Neuronal stem cell (in vitro differentiated cells): ENCODE measurements around the gene GSTO2.

Experiments
- DNase-seq: peaks from one replicate; pipeline ENCODE4 v3.0.0-alpha.2; 2013; ENCODE audit warnings: low spot score
- H2AFZ ChIP-seq: one replicate; pipeline ENCODE4 v1.6.1; 2013; ENCODE audit warnings: mild to moderate bottlenecking, low read length, inconsistent platforms
- H2AK5ac ChIP-seq: 2 replicates; pipeline ENCODE4 v1.6.1; 2013; ENCODE audit warnings: low read depth, mild to moderate bottlenecking, inconsistent platforms, low read length, moderate library complexity, mixed read lengths
- H2BK120ac ChIP-seq: 2 replicates; pipeline ENCODE4 v1.6.1; 2013; ENCODE audit warnings: low read depth, mild to moderate bottlenecking, inconsistent platforms, low read length, moderate library complexity, mixed read lengths
- H2BK12ac ChIP-seq: one replicate; pipeline ENCODE4 v1.6.1; 2013; ENCODE audit warnings: low read length, inconsistent platforms
- H2BK15ac ChIP-seq: 2 replicates; pipeline ENCODE4 v1.6.1; 2013; ENCODE audit warnings: mild to moderate bottlenecking, low read length, inconsistent platforms, mixed read lengths
- H2BK5ac ChIP-seq: one replicate; pipeline ENCODE4 v1.6.1; 2013; ENCODE audit warnings: inconsistent platforms, mild to moderate bottlenecking, low read length, moderate library complexity
- H3K14ac ChIP-seq: one replicate; pipeline ENCODE4 v1.6.1; 2013; ENCODE audit warnings: low read length, inconsistent platforms
- H3K18ac ChIP-seq: 2 replicates; pipeline ENCODE4 v1.6.1; 2013; ENCODE audit warnings: low read length, inconsistent platforms
- H3K23ac ChIP-seq: 2 replicates; pipeline ENCODE4 v1.6.1; 2013; ENCODE audit warnings: low read depth, mild to moderate bottlenecking, mixed read lengths, low read length, inconsistent platforms; ENCODE audit not compliant: poor library complexity
- H3K27ac ChIP-seq: replicated peaks from 3 replicates; pipeline ENCODE4 v1.5.1; 2013; ENCODE audit warnings: low read length, inconsistent platforms
- H3K27me3 ChIP-seq, 3 experiments: 2 replicates each; pipeline ENCODE4 v1.6.1; 2013; ENCODE audit warnings: low read length in 3 of 3, mild to moderate bottlenecking in 2 of 3, inconsistent platforms in 1 of 3, low read depth in 1 of 3, mixed read lengths in 1 of 3, moderate library complexity in 1 of 3; ENCODE audit not compliant: control insufficient read depth in 3 of 3, insufficient read depth in 3 of 3
- H3K36me3 ChIP-seq, 2 donors: replicated peaks in 1 of 2; 2 replicates each; pipeline ENCODE4 v1.6.1; 2013; ENCODE audit warnings: low read length in 2 of 2; ENCODE audit not compliant: control insufficient read depth in 2 of 2, insufficient read depth in 2 of 2
- H3K4ac ChIP-seq: 2 replicates; pipeline ENCODE4 v1.6.1; 2013; ENCODE audit warnings: inconsistent platforms, mild to moderate bottlenecking, low read length, moderate library complexity
- H3K4me1 ChIP-seq, 2 donors: 1 replicate in 1 of 2; 2 replicates in 1 of 2; pipeline ENCODE4 v1.6.1; 2013; ENCODE audit warnings: low read length in 2 of 2, low read depth in 1 of 2; ENCODE audit not compliant: control insufficient read depth in 2 of 2, insufficient read depth in 1 of 2
- H3K4me2 ChIP-seq: one replicate; pipeline ENCODE4 v1.6.1; 2013; ENCODE audit warnings: mild to moderate bottlenecking, low read length, inconsistent platforms; ENCODE audit not compliant: insufficient read depth, poor library complexity, severe bottlenecking
- H3K4me3 ChIP-seq, 2 donors: 2 replicates each; pipeline ENCODE4 v1.5.1; 2013; ENCODE audit warnings: low read length in 2 of 2, mild to moderate bottlenecking in 2 of 2, inconsistent platforms in 1 of 2, moderate library complexity in 1 of 2
- H3K79me1 ChIP-seq: one replicate; pipeline ENCODE4 v1.6.1; 2013; ENCODE audit warnings: low read depth, mild to moderate bottlenecking, inconsistent platforms, low read length, moderate library complexity
- H3K9ac ChIP-seq: one replicate; pipeline ENCODE4 v1.6.1; 2013; ENCODE audit warnings: mild to moderate bottlenecking, low read depth, low read length, inconsistent platforms; ENCODE audit not compliant: poor library complexity
- H3K9me3 ChIP-seq, 2 donors: replicated peaks in 1 of 2; 2 replicates each; pipeline versions ENCODE3 to v1.6.1; 2013; ENCODE audit warnings: low read length in 2 of 2, mild to moderate bottlenecking in 2 of 2, inconsistent platforms in 1 of 2, low read depth in 1 of 2, mixed read lengths in 1 of 2, moderate library complexity in 1 of 2; ENCODE audit not compliant: control insufficient read depth in 2 of 2, insufficient read depth in 1 of 2
- H4K8ac ChIP-seq: one replicate; pipeline ENCODE4 v1.6.1; 2013; ENCODE audit warnings: low read depth, mild to moderate bottlenecking, inconsistent platforms, low read length, moderate library complexity
- H4K91ac ChIP-seq: one replicate; pipeline ENCODE4 v1.6.1; 2013; ENCODE audit warnings: low read length, low read depth, mild to moderate bottlenecking, inconsistent platforms; ENCODE audit not compliant: poor library complexity
- WGBS, 2 donors: extraction: QIAGEN DNeasy Blood & Tissue Kit; methylation state at CpG; one replicate each; pipeline ENCODE4 v1.1.7; 2013; ENCODE audit warnings: missing lambda C conversion rate in 2 of 2, mixed read lengths in 1 of 2; ENCODE audit not compliant: insufficient read length in 2 of 2, insufficient replicate concordance in 1 of 2; ENCODE audit errors: extremely low coverage in 2 of 2; 5-methylcytosine and 5-hydroxymethylcytosine counted together

GSTO2 gene

GRCh38 chr10:104307576-104308438, 38.8 kb downstream of the GSTO2 start:
- Histone ChIP-seq H3K4me3 (no peak overlapping the region), H2BK15ac (no peak overlapping the region), H3K4me2 (no peak overlapping the region), H2BK5ac (no peak overlapping the region), H3K14ac (no peak overlapping the region), H3K27me3 (no peaks in the 10 kb centered on the region), H4K8ac (no peak overlapping the region), H2BK120ac (no peak overlapping the region), H3K79me1 (no peaks in the 10 kb centered on the region), H3K9ac (no peak overlapping the region), H2BK12ac (no peak overlapping the region), H3K36me3 (peaks cover 0 to 37% of the 10 kb centered on the region in 2 donors), H3K9me3 (peaks cover 4 to 5% of the 10 kb centered on the region in 2 donors), H4K91ac (no peak overlapping the region), H3K4me1 (peaks cover 10 to 12% of the 10 kb centered on the region in 2 donors), H3K27ac (no peak overlapping the region), H2AK5ac (no peak overlapping the region), H3K18ac (no peak overlapping the region), H3K23ac (no peak overlapping the region), H2AFZ (no peak overlapping the region), H3K4ac (no peak overlapping the region)
- DNase-seq, result no peak
- WGBS, 2 donors, result no CpG with 5 or more reads among the region's 10 CpGs

GRCh38 chr10:104308439-104308903, 39.5 kb downstream of the GSTO2 start:
- no peak overlapping the region for H2BK5ac ChIP-seq
- H2BK12ac ChIP-seq, result no peak overlapping the region
- H3K4me2 ChIP-seq, result no peak overlapping the region
- no peak overlapping the region for H3K14ac ChIP-seq
- no peak overlapping the region for H3K4me3 ChIP-seq
- no peak overlapping the region for H2BK15ac ChIP-seq
- H3K27ac ChIP-seq, result no peak overlapping the region
- peaks cover 4 to 5% of the 10 kb centered on the region in 2 donors for H3K9me3 ChIP-seq
- no peak overlapping the region for H3K23ac ChIP-seq
- no peak overlapping the region for H4K91ac ChIP-seq
- no peak for DNase-seq
- H3K27me3 ChIP-seq, result no peaks in the 10 kb centered on the region
- no peak overlapping the region for H2AK5ac ChIP-seq
- no peak overlapping the region for H2BK120ac ChIP-seq
- peaks cover 1% of the 10 kb centered on the region for H3K79me1 ChIP-seq
- no peak overlapping the region for H3K4ac ChIP-seq
- H3K4me1 ChIP-seq, result peaks cover 10 to 12% of the 10 kb centered on the region in 2 donors
- H2AFZ ChIP-seq, result no peak overlapping the region
- H3K18ac ChIP-seq, result no peak overlapping the region
- no peak overlapping the region for H3K9ac ChIP-seq
- H3K36me3 ChIP-seq, result peaks cover 2 to 44% of the 10 kb centered on the region in 2 donors
- H4K8ac ChIP-seq, result no peak overlapping the region
- no CpG with 5 or more reads among the region's 4 CpGs for WGBS, 2 donors

- Histone ChIP-seq H3K36me3 (peaks cover 12 to 62% of the 10 kb centered on the region in 2 donors), H3K27me3 (no peaks in the 10 kb centered on the region), H3K79me1 (peaks cover 1% of the 10 kb centered on the region), H2BK15ac (no peak overlapping the region), H3K27ac (no peak overlapping the region), H4K8ac (no peak overlapping the region), H3K18ac (no peak overlapping the region), H2AK5ac (no peak overlapping the region), H4K91ac (no peak overlapping the region), H3K4me2 (no peak overlapping the region), H2BK5ac (no peak overlapping the region), H3K23ac (no peak overlapping the region), H3K4me1 (peaks cover 10 to 12% of the 10 kb centered on the region in 2 donors), H3K9ac (no peak overlapping the region), H2AFZ (no peak overlapping the region), H2BK120ac (no peak overlapping the region), H2BK12ac (no peak overlapping the region), H3K4me3 (no peak overlapping the region), H3K14ac (no peak overlapping the region), H3K4ac (no peak overlapping the region), H3K9me3 (peaks cover 0 to 4% of the 10 kb centered on the region in 2 donors)
- WGBS, 2 donors, result no CpG with 5 or more reads among the region's 15 CpGs
- DNase-seq, result no peak
These were observed 41.3 kb downstream of the GSTO2 start for GRCh38 chr10:104309980-104310978.
